Hepatic stellate cell (primary cell): ENCODE results near the gene SPC24.
A peak's percentile ranks its signal among the peaks of the same experiment; 100 is the strongest.
"Not testable (repeated sequence)": the region's sequence is repeated elsewhere in the genome, so short reads cannot be mapped to it uniquely, and the experiment has no call there.

ENCODE experiments used
- DNase-seq: peaks from one replicate; pipeline ENCODE4 v3.0.0; 2011; ENCODE audit warnings: low spot score

SPC24 gene

GRCh38 chr19:11164879-11165406 is 9.4 kb upstream of the SPC24 start:
- DNase-seq = no peak

DNA sequence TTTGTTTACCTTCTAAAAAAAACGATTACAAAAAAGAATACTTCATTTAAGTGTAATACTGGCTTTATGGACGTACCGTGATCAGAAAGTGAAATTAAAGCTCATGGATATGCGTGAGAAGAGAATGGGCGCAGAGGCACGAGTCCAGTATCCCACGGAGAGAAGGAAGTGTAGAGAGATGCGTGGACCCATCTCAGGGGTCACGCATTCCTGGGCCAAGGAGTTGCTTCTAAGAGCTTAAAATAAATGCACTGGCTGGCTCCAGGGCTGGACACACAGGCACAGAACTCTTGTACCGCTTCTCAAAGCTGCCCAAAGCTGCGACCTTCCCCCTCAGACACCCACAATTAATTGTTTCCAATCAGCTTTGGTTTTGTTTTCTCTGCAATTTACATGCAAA is 8.7 kb upstream of the SPC24 start:
- no peak for DNase-seq

GRCh38 chr19:11160440-11160768 is 4.8 kb upstream of the SPC24 start:
- not testable (repeated sequence) for DNase-seq

- DNase-seq = peak; percentile 63
Measured at GRCh38 chr19:11159598-11160439, 4.2 kb upstream of the SPC24 start.

- DNase-seq = no peak
Measured at GRCh38 chr19:11154683-11155047, 917 bp downstream of the SPC24 start.

DNA sequence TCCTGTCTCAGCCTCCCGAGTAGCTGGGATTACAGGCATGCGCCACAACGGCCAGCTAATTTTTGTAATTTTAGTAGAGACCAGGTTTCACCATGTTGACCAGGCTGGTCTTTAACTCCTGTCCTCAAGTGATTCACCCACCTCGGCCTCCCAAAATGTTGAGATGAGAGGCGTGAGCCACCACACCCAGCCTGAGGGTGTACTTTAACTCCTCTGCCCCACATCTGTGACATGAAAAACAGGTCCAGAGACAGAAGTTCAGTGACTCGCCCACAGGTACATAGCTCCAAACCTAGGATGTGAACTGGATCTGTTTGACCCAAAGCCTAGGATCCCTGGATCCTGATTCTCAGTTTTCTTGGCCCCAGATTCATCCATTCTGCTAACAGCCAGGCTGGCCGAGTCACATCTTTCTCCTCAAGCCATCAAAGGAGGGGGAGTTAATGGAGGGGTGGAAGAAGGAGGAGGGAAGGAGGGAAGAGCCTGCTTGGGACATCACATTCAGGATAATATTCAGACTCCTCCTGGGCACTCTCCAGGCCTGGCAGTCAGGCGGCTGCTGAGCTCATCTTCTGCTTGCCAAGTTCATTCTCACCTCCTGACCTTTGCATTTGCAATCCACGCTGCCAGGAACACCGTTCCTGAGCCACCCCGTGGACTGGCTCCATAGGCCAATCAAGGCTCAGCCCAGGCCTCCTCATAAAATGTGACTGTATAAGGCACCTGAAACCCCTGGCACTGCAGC is 3.1 kb downstream of the SPC24 start:
- peak; percentile 43 for DNase-seq

DNA sequence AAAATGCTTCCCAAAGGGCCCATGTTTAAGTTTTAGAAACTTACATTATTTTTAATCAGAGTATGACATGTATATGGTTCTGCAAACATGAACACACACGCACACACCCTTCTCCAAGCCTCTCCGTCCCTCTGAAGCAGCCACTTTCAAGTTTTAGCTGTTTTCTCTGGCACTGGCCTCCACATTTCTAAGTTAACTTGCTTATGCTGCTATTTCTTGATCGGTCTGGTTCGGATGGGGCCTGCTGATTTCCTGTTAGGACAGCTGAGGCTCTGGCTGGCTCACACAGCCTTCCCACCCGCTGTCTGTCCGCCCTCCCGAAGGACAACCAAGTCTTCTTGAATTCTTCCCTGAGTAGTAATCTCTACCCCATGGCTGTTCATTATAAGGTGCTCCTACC is 4.4 kb downstream of the SPC24 start:
- DNase-seq = no peak

GRCh38 chr19:11148001-11148400 is 7.6 kb downstream of the SPC24 start:
- no peak for DNase-seq

DNA sequence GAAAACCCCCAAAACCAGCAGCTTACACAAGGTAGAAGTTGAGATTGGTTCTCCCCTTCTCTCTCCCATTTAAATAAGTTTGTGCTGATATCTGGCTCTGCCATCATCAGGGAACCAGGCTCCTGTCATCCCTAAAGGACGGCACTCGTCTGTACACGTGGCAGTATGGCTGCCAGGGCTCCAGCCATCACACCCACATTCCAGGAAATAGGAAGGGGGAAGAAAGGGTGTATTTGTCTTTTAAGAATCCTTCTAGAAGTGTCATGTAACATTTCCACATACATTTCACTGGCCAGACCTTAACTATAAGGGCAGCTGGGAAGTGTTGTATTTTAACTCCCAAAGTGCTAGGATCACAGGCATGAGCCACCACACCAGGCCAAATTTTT is 10.1 kb downstream of the SPC24 start:
- DNase-seq = no peak

DNA sequence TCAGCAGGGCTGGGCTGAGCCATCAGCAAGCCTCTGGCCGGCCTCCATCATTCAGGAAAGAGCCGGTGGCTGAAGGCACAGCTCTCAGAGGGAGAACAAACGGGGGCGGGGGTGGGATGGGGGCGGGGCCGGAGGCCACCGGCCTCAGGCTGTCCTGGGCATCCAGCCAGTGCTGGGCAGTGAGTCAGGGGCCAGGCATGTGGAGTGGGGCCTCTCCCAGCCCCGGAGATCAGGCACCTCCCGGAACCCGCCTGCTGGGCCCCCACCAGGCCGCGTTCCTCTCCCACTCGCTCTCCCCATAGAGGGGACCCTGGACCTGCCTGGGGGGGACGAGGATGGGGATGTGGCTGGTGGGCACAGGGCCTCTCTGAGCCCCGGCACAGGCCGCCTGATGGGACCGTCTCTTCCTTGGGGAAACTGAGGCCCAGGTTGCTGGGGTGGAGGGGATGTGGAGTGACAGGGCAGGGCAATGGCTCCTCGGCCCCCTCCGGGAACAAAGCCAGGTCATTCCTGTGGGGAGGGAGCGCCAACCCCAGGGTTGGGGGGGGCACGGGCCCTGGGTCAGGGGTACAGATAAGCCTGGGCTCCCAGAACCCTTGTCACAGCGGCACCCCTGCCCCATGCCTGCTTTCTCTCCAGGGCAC is 12.9 kb downstream of the SPC24 start:
- DNase-seq = peak; percentile 96

GRCh38 chr19:11141937-11142527 is 13.6 kb downstream of the SPC24 start:
- DNase-seq = no peak

DNA sequence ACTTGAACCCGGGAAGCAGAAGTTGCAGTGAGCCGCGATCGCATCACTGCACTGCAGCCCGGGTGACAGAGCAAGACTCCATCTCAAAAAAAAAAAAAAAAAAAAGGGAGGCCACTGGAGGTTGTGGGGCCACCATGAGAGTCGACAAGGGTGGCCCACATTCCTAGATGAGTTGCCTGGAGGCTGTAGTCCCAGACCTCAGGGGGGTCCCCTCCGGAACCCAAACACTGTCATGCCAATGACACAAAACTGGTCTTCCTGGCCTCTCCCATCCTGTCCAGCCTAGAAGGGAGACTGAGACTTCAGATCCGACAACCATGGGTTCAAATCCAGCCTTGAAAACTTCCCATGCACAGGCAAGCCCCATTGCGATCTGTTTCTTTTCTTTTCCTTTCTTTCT is 14.7 kb downstream of the SPC24 start:
- DNase-seq = no peak

- not testable (repeated sequence) for DNase-seq
Measured at GRCh38 chr19:11140023-11140538, 15.5 kb downstream of the SPC24 start.

DNA sequence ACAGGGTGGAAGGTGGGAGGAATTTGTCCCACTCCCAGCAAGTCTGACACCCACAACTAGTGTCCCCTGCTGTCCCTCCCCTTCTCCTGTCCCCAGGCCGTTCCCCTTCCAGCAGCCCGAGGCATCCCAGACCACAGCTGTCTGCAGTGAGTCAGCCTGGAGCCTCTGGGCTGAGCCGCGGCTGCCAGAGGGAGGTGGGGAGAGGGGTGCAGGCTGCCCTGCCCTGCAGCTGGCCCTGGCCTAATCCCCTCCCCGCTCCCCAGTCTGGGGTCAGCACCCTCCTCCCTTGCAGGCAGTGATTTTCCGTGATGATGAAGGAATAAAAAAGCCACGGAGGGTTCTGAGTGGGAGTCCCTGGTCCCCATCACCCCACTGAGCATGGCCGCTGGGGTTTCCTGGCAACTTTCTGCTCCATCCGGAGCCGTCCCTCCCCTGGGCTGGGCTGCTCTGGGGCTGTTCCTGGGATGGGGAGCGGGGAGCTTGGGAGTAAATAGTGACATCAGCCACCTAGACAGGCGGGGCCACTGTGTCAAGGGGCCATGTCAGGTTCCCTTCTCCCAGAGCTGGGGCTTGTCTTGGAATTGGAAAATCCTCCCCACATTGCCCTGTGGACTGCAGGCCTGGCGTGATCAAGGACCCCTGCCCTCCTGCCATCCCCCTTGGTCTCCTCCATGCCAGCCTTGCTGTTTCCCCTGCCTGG is 16.8 kb downstream of the SPC24 start:
- DNase-seq = peak; percentile 89

- DNase-seq = peak; percentile 84
Measured at GRCh38 chr19:11137542-11138384, 17.8 kb downstream of the SPC24 start.

GRCh38 chr19:11136400-11137101 is 19.0 kb downstream of the SPC24 start:
- no peak for DNase-seq

DNA sequence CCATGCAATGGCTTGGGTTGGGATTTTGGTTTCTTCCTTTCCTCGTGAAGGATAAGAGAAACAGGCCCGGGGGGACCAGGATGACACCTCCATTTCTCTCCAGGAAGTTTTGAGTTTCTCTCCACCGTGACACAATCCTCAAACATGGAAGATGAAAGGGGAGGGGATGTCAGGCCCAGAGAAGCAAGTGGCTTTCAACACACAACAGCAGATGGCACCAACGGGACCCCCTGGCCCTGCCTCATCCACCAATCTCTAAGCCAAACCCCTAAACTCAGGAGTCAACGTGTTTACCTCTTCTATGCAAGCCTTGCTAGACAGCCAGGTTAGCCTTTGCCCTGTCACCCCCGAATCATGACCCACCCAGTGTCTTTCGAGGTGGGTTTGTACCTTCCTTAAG is 24.1 kb downstream of the SPC24 start:
- DNase-seq = no peak

DNA sequence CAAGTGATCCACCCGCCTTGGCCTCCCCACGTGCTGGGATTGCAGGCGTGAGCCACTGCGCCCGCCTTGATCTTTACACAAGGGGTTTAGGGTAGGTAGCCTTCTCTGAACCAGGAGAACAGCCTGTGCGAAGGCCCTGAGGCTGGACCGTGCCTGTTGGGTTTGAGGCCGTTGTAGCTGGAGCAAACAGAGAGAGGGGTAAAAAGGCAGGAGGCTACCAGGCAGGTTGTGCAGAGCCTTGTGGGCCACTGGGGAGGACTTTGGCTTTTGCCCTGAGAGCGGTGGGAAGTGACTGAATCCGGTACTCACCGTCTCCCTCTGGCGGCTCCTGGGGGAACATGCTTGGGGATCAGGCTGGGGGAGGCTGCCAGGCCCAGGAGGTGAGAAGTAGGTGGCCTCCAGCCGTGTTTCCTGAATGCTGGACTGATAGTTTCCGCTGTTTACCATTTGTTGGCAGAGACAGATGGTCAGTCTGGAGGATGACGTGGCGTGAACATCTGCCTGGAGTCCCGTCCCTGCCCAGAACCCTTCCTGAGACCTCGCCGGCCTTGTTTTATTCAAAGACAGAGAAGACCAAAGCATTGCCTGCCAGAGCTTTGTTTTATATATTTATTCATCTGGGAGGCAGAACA is 24.6 kb downstream of the SPC24 start:
- peak; percentile 87 for DNase-seq

DNA sequence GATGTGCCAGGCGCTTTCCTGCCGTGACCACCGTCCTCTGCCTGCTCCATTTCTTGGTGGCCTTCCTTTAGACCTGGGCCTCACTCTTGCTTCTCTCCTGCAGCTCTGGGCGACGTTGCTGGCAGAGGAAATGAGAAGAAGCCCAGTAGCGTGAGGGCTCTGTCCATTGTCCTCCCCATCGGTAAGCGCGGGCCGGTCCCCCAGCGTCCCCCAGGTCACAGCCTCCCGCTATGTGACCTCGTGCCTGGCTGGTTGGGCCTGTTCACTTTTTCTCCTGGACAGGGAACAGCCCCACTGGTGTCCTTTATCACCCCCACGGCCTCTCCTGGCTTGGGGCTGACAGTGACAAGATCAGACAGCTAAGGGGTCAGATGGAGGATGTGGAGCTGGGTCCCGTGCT is 27.7 kb downstream of the SPC24 start:
- DNase-seq = no peak
